HepG2 (cell line): Measurements from ENCODE around the gene ALX4. TPM values are rescaled to one million over a fixed set of nuclear protein-coding genes. Genes with fewer than 3 reads are reported as not detected.
A peak's percentile ranks its signal among the peaks of the same experiment; 100 is the strongest.

Source experiments
- ATAC-seq: fragments of 200-7000 bp; cut with Tn5 transposase; 3 replicates; pipeline ENCODE4 v1.9.1; 2020; ENCODE audit warnings: mild to moderate bottlenecking, moderate library complexity
- BruUV-seq: library from RNA; stranded (reverse); fragments of 400-500 nt; replicated peaks from 2 replicates; lab custom pipeline; 2021; lab: Mats Ljungman, UMichigan
- CTCF ChIA-PET: fragments of 300-600 bp; formaldehyde crosslinking; extraction: SDS; loops from one replicate; lab custom pipeline; 2021; ENCODE audit warnings: low total read pairs, inconsistent platforms, low intra/inter-chr PET ratio; lab: Yijun Ruan, JAX
- POLR2A ChIA-PET: fragments of 350-600 bp; sonication (Branson Sonifier 250); formaldehyde crosslinking; loops from one replicate; lab custom pipeline; 2020; ENCODE audit warnings: antibody characterized with exemption, inconsistent platforms; lab: Yijun Ruan, JAX
- DNase-seq: peaks from one replicate; pipeline ENCODE4 v3.0.0-alpha.2; 2015; ENCODE audit warnings: low spot score
- FAIRE-seq: peaks from 3 replicates; lab custom pipeline; 2011; peaks lifted over from hg19 to GRCh38; lab: Jason Lieb, UNC
- H2AFZ ChIP-seq: one replicate; pipeline ENCODE4 v1.6.1; 2011; ENCODE audit warnings: low read length, inconsistent platforms
- H3K27ac ChIP-seq: fragments of 300-600 bp; 3 replicates; pipeline ENCODE4 v1.8.0; 2011; ENCODE audit warnings: mixed run types, mild to moderate bottlenecking, mixed read lengths, low read length, inconsistent platforms; ENCODE audit not compliant: insufficient read depth; ENCODE audit errors: extremely low read length
- H3K27me3 ChIP-seq, 2 experiments: fragments of 200-600 bp in 1 of 2; 2 replicates in 1 of 2; 3 replicates in 1 of 2; pipeline versions ENCODE4 v1.6.0 to v1.8.0; 2011; ENCODE audit warnings: low read length in 2 of 2, mild to moderate bottlenecking in 2 of 2, moderate library complexity in 2 of 2, inconsistent platforms in 1 of 2; ENCODE audit not compliant: insufficient read depth in 2 of 2, control insufficient read depth in 1 of 2
- H3K36me3 ChIP-seq, 2 experiments: fragments of 200-600 bp in 1 of 2; replicated peaks in 1 of 2; 2 replicates in 1 of 2; 3 replicates in 1 of 2; pipeline versions ENCODE4 v1.5.1 to v1.8.0; 2011; ENCODE audit warnings: low read length in 2 of 2, inconsistent platforms in 1 of 2; ENCODE audit not compliant: insufficient read depth in 2 of 2, control insufficient read depth in 1 of 2
- H3K4me1 ChIP-seq: 2 replicates; pipeline ENCODE4 v1.5.1; 2012; ENCODE audit warnings: low read length, inconsistent platforms; ENCODE audit not compliant: insufficient read depth
- H3K4me2 ChIP-seq: 2 replicates; pipeline ENCODE4 v1.6.0; 2011; ENCODE audit warnings: low read depth, low read length, inconsistent platforms
- H3K4me3 ChIP-seq, 3 experiments: fragments of 200-600 bp in 1 of 3; sonication (generic), shearing (Covaris generic) in 1 of 3; replicated peaks in 1 of 3; 2 replicates each; pipeline ENCODE4 v1.5.1; 2011 to 2016; ENCODE audit warnings: low read length in 3 of 3, inconsistent platforms in 2 of 3, low read depth in 2 of 3, mild to moderate bottlenecking in 2 of 3, control low read depth in 1 of 3, mixed read lengths in 1 of 3; ENCODE audit not compliant: insufficient read depth in 1 of 3
- H3K79me2 ChIP-seq: one replicate; pipeline ENCODE4 v1.6.1; 2011; ENCODE audit warnings: low read length, inconsistent platforms; ENCODE audit not compliant: insufficient read depth
- H3K9ac ChIP-seq: 2 replicates; pipeline ENCODE4 v1.6.0; 2011; ENCODE audit warnings: mild to moderate bottlenecking, low read depth, low read length, inconsistent platforms; ENCODE audit not compliant: insufficient read depth
- H3K9me3 ChIP-seq: 2 replicates; pipeline ENCODE4 v1.5.1; 2012; ENCODE audit warnings: mild to moderate bottlenecking, low read length
- H4K20me1 ChIP-seq: 2 replicates; pipeline ENCODE4 v1.6.0; 2011; ENCODE audit warnings: inconsistent platforms, mild to moderate bottlenecking, low read length, moderate library complexity; ENCODE audit not compliant: insufficient read depth
- BRD4 ChIP-seq: sonication (generic); formaldehyde crosslinking; IDR thresholded peaks from 2 replicates; pipeline ENCODE4 v1.4.0; 2020; ENCODE audit warnings: missing genetic modification reagents
- FOSL2 ChIP-seq: sonication (generic); formaldehyde crosslinking; IDR thresholded peaks from 2 replicates; pipeline ENCODE4 v1.4.0; 2020; ENCODE audit warnings: missing genetic modification reagents
- GABPB1 ChIP-seq: IDR thresholded peaks from 2 replicates; pipeline ENCODE4 v1.6.1; 2016; ENCODE audit warnings: mild to moderate bottlenecking, missing genetic modification reagents, moderate library complexity, missing compliant biosample characterization
- MAFG ChIP-seq: sonication (generic); formaldehyde crosslinking; IDR thresholded peaks from 2 replicates; pipeline ENCODE4 v1.5.1; 2020; ENCODE audit warnings: mild to moderate bottlenecking, missing genetic modification reagents
- MLXIP ChIP-seq: sonication (generic); formaldehyde crosslinking; IDR thresholded peaks from 2 replicates; pipeline ENCODE4 v1.9.0; 2021; ENCODE audit warnings: missing genetic modification reagents, borderline replicate concordance
- MTF2 ChIP-seq: sonication (generic); formaldehyde crosslinking; IDR thresholded peaks from 2 replicates; pipeline ENCODE4 v1.5.0; 2020; ENCODE audit warnings: missing genetic modification reagents, borderline replicate concordance
- MXI1 ChIP-seq: IDR thresholded peaks from 3 replicates; pipeline ENCODE4 v1.6.1; 2012; ENCODE audit warnings: low read depth, low read length, inconsistent platforms, borderline replicate concordance
- RFXANK ChIP-seq: IDR thresholded peaks from 2 replicates; pipeline ENCODE4 v1.6.1; 2016
- RXRB ChIP-seq: IDR thresholded peaks from 2 replicates; pipeline ENCODE4 v1.6.1; 2016; ENCODE audit warnings: borderline replicate concordance, missing genetic modification reagents, missing compliant biosample characterization
- SKI ChIP-seq: fragments of 450-650 bp; IDR thresholded peaks from one replicate; pipeline ENCODE4 v1.6.1; 2018; ENCODE audit warnings: mild to moderate bottlenecking; ENCODE audit not compliant: partially characterized antibody
- SP5 ChIP-seq: IDR thresholded peaks from 2 replicates; pipeline ENCODE4 v1.6.1; 2016; ENCODE audit warnings: low read depth, borderline replicate concordance
- ZBTB2 ChIP-seq: sonication (generic); formaldehyde crosslinking; IDR thresholded peaks from 2 replicates; pipeline ENCODE4 v1.8.0; 2022; ENCODE audit warnings: low read depth, missing genetic modification reagents
- ZNF768 ChIP-seq: sonication (generic); formaldehyde crosslinking; IDR thresholded peaks from 2 replicates; pipeline ENCODE4 v1.4.0; 2020; ENCODE audit warnings: missing genetic modification reagents
- ZNF775 ChIP-seq: sonication (generic); formaldehyde crosslinking; IDR thresholded peaks from 2 replicates; pipeline ENCODE4 v1.4.0; 2020; ENCODE audit warnings: missing genetic modification reagents, mild to moderate bottlenecking, moderate library complexity, borderline replicate concordance
- ZNF800 ChIP-seq: sonication (generic); formaldehyde crosslinking; IDR thresholded peaks from 2 replicates; pipeline ENCODE4 v1.4.0; 2020; ENCODE audit warnings: missing genetic modification reagents
- ZSCAN31 ChIP-seq: sonication (generic); formaldehyde crosslinking; IDR thresholded peaks from 2 replicates; pipeline ENCODE4 v1.5.0; 2020; ENCODE audit warnings: low read depth, mild to moderate bottlenecking, missing genetic modification reagents
- WGBS: methylation state at CpG from one replicate; pipeline ENCODE4 v1.1.6; 2017; ENCODE audit warnings: low lambda C conversion rate; 5-methylcytosine and 5-hydroxymethylcytosine counted together
- in situ Hi-C: cut with HindIII; loops from 2 replicates; pipeline ENCODE4 v1.10.0; 2017; ENCODE audit warnings: low pct_unique_long_range_greater_than_20kb; ENCODE audit not compliant: extremely low pct_ligation_motif_present
- intact Hi-C: fragments of 100-400 bp; cut with micrococcal nuclease; formaldehyde crosslinking; loops from one replicate; pipeline ENCODE4 v1.10.0; 2022; ENCODE audit not compliant: unreplicated experiment
- polyA plus RNA-seq, 8 experiments: library from polyadenylated mRNA; depleted of rRNA in 3 of 8; stranded (reverse) in 7 of 8; unstranded in 1 of 8; fragments of >200 nt; fragmentation: Illumina TruSeq in 4 of 8; extraction: Trizol in 4 of 8; gene quantifications; 2 replicates each; pipeline versions ENCODE4 v1.2.1 to v1.2.3, GENCODE V29; 2011 to 2016; ENCODE audit warnings: low read depth in 4 of 8, missing spikeins in 1 of 8, mixed read lengths in 1 of 8; ENCODE audit not compliant: insufficient read depth in 1 of 8
- total RNA-seq, 5 experiments: library from RNA; depleted of rRNA; stranded (reverse); fragments of >200 nt; fragmentation: Illumina TruSeq; extraction: Trizol; gene quantifications; 2 replicates each; pipeline ENCODE4 v1.2.3, GENCODE V29; 2016; ENCODE audit warnings: low read depth in 1 of 5

The ALX4 gene
- total and polyA plus RNA-seq, 2 of the 13 experiments (the other 11 are each of a cell fraction or from before 2014, with no cell fraction given): not detected

GRCh38 chr11:44315947-44316658 lies 6.2 kb upstream of the ALX4 start:
- no TSS peak for BruUV-seq
- ATAC-seq: peak; percentile 68
- H3K27ac ChIP-seq: no peak overlapping the region
- H3K36me3 ChIP-seq: no peaks in the 10 kb centered on the region
- POLR2A ChIA-PET: no interaction called here
- WGBS: 3% methylated on average over 11 of the region's 63 CpGs
- TF ChIP-seq SKI (no peak), ZSCAN31 (CRISPR knock-in tag) (no peak), MTF2 (CRISPR knock-in tag) (0 out of 2 replicates have a peak, but pooled peaks have one; percentile 21), MLXIP (CRISPR knock-in tag) (no peak), SP5 (no peak), RXRB (CRISPR knock-in tag) (no peak), RFXANK (no peak), FOSL2 (0 out of 2 replicates have a peak, but pooled peaks have one; percentile 13), ZNF800 (CRISPR knock-in tag) (peak; percentile 70; the same call in 1 of the 2 replicates), ZNF775 (CRISPR knock-in tag) (no peak), GABPB1 (CRISPR knock-in tag) (peak; percentile 22; the same call in 1 of the 2 replicates), MXI1 (no peak), ZNF768 (peak; percentile 28), ZBTB2 (no peak), BRD4 (CRISPR knock-in tag) (no peak), MAFG (CRISPR knock-in tag) (no peak)
- H3K27me3 ChIP-seq: peaks cover 15 to 93% of the 10 kb centered on the region in 2 experiments
- no peaks in the 10 kb centered on the region for H3K9me3 ChIP-seq
- CTCF ChIA-PET: no interaction called here
- intact Hi-C loops (no loop called here), in situ Hi-C loops (loop anchor here (25.0 kb wide), 2 partner anchors 96 to 571 kb away; no protein-coding TSS in a partner anchor)
- no peak for FAIRE-seq
- peak overlapping the region in 1 of 3 experiments; percentile 46; a peak in 3 of 6 replicates for H3K4me3 ChIP-seq
- DNase-seq: no peak
- H3K79me2 ChIP-seq: no peaks in the 10 kb centered on the region
- no peak overlapping the region for H2AFZ ChIP-seq
- H3K4me2 ChIP-seq: peak overlapping the region; percentile 58
- peaks cover 17% of the 10 kb centered on the region for H3K4me1 ChIP-seq
- no peak overlapping the region for H3K9ac ChIP-seq
- H4K20me1 ChIP-seq: 0 out of 2 replicates have a peak, but pooled peaks cover 2% of the 10 kb centered on the region
